ENCODE data around the gene CACNA1S.

- TF ChIP-seq POLR2A (IDR thresholded peaks at IDR 0.05; ENCODE audit: low read depth, low read length) (no peak), TAF1 (IDR thresholded peaks at IDR 0.05; ENCODE audit: borderline replicate concordance, low read depth, low read length) (no peak)
Measured at GRCh38 chr1:201085902-201086735, 26.1 kb downstream of the CACNA1S start.

All from GM12892 (cell line).